ENCODE data around the gene OR51B5.
"Not testable (repeated sequence)": the region's sequence is repeated elsewhere in the genome, so short reads cannot be mapped to it uniquely, and the experiment has no call there.

- TF ChIP-seq, protein P1, sequence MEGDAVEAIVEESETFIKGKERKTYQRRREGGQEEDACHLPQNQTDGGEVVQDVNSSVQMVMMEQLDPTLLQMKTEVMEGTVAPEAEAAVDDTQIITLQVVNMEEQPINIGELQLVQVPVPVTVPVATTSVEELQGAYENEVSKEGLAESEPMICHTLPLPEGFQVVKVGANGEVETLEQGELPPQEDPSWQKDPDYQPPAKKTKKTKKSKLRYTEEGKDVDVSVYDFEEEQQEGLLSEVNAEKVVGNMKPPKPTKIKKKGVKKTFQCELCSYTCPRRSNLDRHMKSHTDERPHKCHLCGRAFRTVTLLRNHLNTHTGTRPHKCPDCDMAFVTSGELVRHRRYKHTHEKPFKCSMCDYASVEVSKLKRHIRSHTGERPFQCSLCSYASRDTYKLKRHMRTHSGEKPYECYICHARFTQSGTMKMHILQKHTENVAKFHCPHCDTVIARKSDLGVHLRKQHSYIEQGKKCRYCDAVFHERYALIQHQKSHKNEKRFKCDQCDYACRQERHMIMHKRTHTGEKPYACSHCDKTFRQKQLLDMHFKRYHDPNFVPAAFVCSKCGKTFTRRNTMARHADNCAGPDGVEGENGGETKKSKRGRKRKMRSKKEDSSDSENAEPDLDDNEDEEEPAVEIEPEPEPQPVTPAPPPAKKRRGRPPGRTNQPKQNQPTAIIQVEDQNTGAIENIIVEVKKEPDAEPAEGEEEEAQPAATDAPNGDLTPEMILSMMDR (IDR thresholded peaks at IDR 0.05; ENCODE audit: poor library complexity, severe bottlenecking) = not testable (repeated sequence)
- not testable (repeated sequence) for TF ChIP-seq EZH2 (IDR thresholded peaks at IDR 0.05; ENCODE audit: borderline replicate concordance, insufficient read depth, low read length, poor library complexity, severe bottlenecking); MXI1 (conservative IDR thresholded peaks at IDR 0.05; ENCODE audit: poor library complexity, severe bottlenecking); REST (IDR thresholded peaks at IDR 0.05; ENCODE audit: borderline replicate concordance); RAD21 (conservative IDR thresholded peaks at IDR 0.05); EP300 (conservative IDR thresholded peaks at IDR 0.05; ENCODE audit: poor library complexity, severe bottlenecking); SMC3 (conservative IDR thresholded peaks at IDR 0.05; ENCODE audit: poor library complexity); TAF1 (IDR thresholded peaks at IDR 0.05; ENCODE audit: low read depth)
These were observed 29.8 kb downstream of the OR51B5 start for GRCh38 chr11:5313326-5314023.

Data from neural cell (in vitro differentiated cells).